Activated T-cell treated with anti-CD3 and anti-CD28 coated beads, Interleukin-2, amount 50 U/mL, for 4 hours (primary cell): ENCODE measurements around the gene WDR59. TPM values are rescaled to one million over a fixed set of nuclear protein-coding genes. Genes with fewer than 3 reads are reported as not detected.
"Not testable (repeated sequence)": the region's sequence is repeated elsewhere in the genome, so short reads cannot be mapped to it uniquely, and the experiment has no call there.

Experiments used
- ATAC-seq, 2 donors: fragments of 200-7000 bp; cut with Tn5 transposase; one replicate each; pipeline ENCODE4 v1.10.0; 2021
- DNase-seq: peaks from one replicate; pipeline ENCODE4 v3.0.0-alpha.2; 2020
- H3K27me3 Mint-ChIP-seq: one replicate; pipeline ENCODE4 v1.8.0; 2021; ENCODE audit warnings: low read depth, mixed read lengths
- H3K36me3 Mint-ChIP-seq: one replicate; pipeline ENCODE4 v1.8.0; 2022; ENCODE audit warnings: mixed read lengths; ENCODE audit not compliant: insufficient read depth
- H3K4me1 Mint-ChIP-seq: one replicate; pipeline ENCODE4 v1.8.0; 2021; ENCODE audit warnings: low read depth, mixed read lengths
- H3K4me3 Mint-ChIP-seq: one replicate; pipeline ENCODE4 v1.8.0; 2021; ENCODE audit warnings: mild to moderate bottlenecking, moderate library complexity, mixed read lengths
- H3K9me3 Mint-ChIP-seq: one replicate; pipeline ENCODE4 v1.8.0; 2021; ENCODE audit warnings: mixed read lengths
- total RNA-seq, 3 donors: library from RNA; stranded (reverse); gene quantifications; one replicate each; pipeline ENCODE4 v1.2.1, GENCODE V29; 2021

WDR59 gene
- total RNA-seq, 3 donors from 2014 or later = 49.3 to 61.8 (median 58.4) TPM

- H3K4me1 Mint-ChIP-seq = no peaks in the 10 kb centered on the region
- no peak overlapping the region for H3K4me3 Mint-ChIP-seq
- no peak for DNase-seq
- H3K27me3 Mint-ChIP-seq = no peaks in the 10 kb centered on the region
- H3K9me3 Mint-ChIP-seq = no peaks in the 10 kb centered on the region
- ATAC-seq = no peak
- H3K36me3 Mint-ChIP-seq = no peaks in the 10 kb centered on the region
These were observed 134.9 kb downstream of the WDR59 start for GRCh38 chr16:74850027-74850426.

DNA sequence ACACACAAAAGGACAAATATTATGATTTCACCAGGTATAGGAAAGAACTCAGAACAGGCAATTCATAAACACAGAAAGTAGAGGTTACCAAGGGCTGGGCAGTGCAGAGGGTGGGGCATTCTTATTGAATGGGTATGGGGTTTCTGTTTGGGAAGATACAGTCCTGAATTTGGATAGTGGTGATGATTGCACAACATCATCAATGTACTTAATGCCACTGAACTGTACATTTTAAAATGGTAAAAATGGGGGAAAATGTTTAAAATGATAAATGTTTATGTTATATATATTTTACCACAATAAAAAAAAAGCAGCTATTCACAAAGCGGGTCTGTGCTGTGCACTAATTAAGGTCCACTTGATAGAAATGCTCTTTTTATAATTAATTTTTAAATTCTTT, 137.7 kb downstream of the WDR59 start:
- DNase-seq (no peak), ATAC-seq (no peak)
- Mint-ChIP-seq H3K4me3 (no peak overlapping the region), H3K9me3 (no peaks in the 10 kb centered on the region), H3K27me3 (peaks cover 8% of the 10 kb centered on the region), H3K36me3 (no peaks in the 10 kb centered on the region), H3K4me1 (peaks cover 2% of the 10 kb centered on the region)

GRCh38 chr16:74846714-74847113, 138.2 kb downstream of the WDR59 start:
- ATAC-seq (no peak), DNase-seq (no peak)
- Mint-ChIP-seq H3K9me3 (no peaks in the 10 kb centered on the region), H3K36me3 (no peaks in the 10 kb centered on the region), H3K4me1 (peaks cover 2% of the 10 kb centered on the region), H3K4me3 (no peak overlapping the region), H3K27me3 (peaks cover 8% of the 10 kb centered on the region)

DNA sequence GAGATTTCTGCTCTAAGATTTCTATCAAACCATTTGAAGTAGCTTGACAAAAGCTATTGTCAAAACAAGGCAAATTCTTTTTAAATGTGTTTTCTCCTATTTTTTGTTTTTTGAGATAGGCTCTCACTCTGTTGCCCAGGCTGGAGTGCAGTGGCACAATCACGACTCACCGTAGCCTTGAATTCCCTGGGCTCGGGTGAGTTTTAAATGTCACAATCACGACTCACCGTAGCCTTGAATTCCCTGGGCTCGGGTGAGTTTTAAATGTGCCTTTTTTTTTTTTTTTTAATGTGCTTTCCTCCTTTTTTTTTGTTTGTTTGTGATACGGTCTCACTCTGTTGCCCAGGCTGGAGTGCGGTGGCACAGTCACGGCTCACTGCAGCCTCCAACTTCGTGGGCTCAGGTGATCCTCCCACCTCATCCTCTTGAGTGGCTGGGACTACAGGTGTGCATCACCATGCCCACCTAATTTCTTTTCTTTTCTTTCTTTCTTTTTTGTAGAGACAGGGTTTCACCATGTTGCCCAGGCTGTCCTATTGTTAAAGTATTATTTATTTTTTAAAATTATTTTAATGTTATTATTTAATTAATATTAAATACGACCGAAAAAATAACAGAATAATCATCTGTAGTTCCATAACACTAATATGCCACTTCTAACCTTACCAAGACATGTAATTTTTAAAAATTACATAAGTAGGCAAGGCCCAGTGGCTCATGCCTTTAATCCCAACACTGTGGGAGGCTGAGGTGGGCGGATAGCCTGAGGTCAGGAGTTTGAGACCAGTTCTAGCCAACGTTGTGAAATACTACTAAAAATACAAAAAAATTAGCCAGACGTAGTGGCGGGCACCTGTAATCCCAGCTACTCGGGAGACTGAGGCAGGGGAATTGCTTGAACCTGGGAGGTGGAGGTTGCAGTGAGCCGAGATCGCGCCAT, 140.6 kb downstream of the WDR59 start:
- peaks cover 2% of the 10 kb centered on the region for H3K4me1 Mint-ChIP-seq
- H3K4me3 Mint-ChIP-seq = no peak overlapping the region
- no peaks in the 10 kb centered on the region for H3K9me3 Mint-ChIP-seq
- ATAC-seq = no peak
- DNase-seq = no peak
- H3K36me3 Mint-ChIP-seq = no peaks in the 10 kb centered on the region
- peaks cover 8% of the 10 kb centered on the region for H3K27me3 Mint-ChIP-seq

DNA sequence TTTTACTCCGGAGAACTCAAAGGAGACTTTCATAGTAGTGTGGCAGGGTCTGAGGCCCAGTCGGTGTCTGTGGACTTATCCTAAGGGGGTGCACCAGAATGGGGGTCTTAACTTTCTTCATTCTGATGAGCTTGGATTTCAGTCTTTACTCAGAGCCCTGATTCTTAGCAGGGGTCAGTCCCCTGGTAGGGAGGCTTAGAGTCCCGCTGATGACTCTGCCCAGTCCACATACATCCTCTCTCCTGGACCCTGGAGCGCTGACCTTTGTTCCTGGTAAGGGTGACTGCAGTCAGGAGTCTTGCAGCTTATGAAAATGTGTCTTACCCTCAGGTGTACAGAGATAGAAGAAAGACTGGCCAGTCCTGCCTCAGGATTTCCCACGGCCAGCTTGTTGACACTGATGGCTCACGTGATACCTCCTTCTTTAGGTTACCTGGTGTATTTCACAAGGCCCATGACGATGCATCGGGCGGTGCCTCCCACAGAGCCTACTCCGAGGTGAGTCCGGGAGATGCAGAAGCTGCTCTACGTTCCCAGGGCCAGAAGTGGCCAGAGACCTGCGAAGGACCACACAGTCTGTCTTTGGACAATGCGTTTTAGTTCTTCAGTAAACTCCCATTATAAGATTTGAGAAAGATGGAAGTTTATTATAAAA, 141.4 kb downstream of the WDR59 start:
- not testable (repeated sequence) for H3K4me3 Mint-ChIP-seq, ATAC-seq, DNase-seq, H3K9me3 Mint-ChIP-seq, H3K4me1 Mint-ChIP-seq, H3K36me3 Mint-ChIP-seq, H3K27me3 Mint-ChIP-seq

DNA sequence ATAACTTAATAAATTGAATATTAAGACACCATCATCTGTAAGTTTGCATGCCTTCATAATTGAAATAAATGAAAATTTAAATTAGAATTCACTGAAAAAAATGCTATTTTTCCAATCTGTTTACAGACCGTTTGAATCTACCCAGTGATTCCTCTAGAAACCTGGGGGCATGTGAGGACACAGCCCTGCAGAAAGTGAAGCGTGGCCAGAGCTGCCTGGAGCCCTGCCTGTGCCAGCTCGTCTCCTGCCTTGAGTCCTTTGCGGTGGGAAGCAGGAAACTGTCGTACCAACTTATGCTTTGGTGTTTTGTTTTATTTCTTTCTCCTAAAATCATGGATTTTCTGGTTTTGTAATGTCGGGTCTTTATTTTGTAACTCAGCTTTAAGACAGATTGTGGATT, 142.5 kb downstream of the WDR59 start:
- no peak for DNase-seq
- Mint-ChIP-seq H3K9me3 (no peaks in the 10 kb centered on the region), H3K4me1 (peaks cover 2% of the 10 kb centered on the region), H3K27me3 (peaks cover 13% of the 10 kb centered on the region), H3K36me3 (no peaks in the 10 kb centered on the region), H3K4me3 (no peak overlapping the region)
- no peak for ATAC-seq

- Mint-ChIP-seq H3K4me3 (no peak overlapping the region), H3K4me1 (peaks cover 2% of the 10 kb centered on the region), H3K36me3 (no peaks in the 10 kb centered on the region), H3K9me3 (no peaks in the 10 kb centered on the region), H3K27me3 (peaks cover 13% of the 10 kb centered on the region)
- no peak for ATAC-seq
- DNase-seq = no peak
These were observed 143.0 kb downstream of the WDR59 start for GRCh38 chr16:74841904-74842303.

DNA sequence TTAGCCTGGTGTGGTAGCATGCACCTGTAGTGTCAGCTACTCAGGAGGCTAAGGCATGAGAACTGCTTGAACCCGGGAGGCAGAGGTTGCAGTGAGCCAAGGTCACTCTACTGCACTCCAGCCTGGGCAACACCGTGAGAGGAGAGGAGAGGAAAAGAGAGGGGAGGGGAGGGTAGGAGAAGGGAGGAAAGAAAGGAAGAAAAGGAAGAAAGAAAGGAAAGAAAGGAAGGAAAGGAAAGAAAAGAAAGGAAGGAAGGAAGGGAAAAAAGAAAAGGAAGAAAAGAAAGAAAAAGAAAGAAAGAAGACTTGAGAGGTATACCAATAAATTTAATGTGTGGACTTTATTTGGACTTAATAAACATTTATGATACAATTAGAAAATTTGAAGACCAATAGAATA, 143.5 kb downstream of the WDR59 start:
- no peaks in the 10 kb centered on the region for H3K9me3 Mint-ChIP-seq
- H3K4me3 Mint-ChIP-seq = no peak overlapping the region
- DNase-seq (no peak), ATAC-seq (no peak)
- H3K27me3 Mint-ChIP-seq = peaks cover 13% of the 10 kb centered on the region
- peaks cover 2% of the 10 kb centered on the region for H3K4me1 Mint-ChIP-seq
- no peaks in the 10 kb centered on the region for H3K36me3 Mint-ChIP-seq

GRCh38 chr16:74837056-74837455, 147.9 kb downstream of the WDR59 start:
- peaks cover 8% of the 10 kb centered on the region for H3K27me3 Mint-ChIP-seq
- no peak overlapping the region for H3K4me3 Mint-ChIP-seq
- ATAC-seq (no peak), DNase-seq (no peak)
- no peaks in the 10 kb centered on the region for H3K9me3 Mint-ChIP-seq
- H3K36me3 Mint-ChIP-seq = no peaks in the 10 kb centered on the region
- no peaks in the 10 kb centered on the region for H3K4me1 Mint-ChIP-seq

DNA sequence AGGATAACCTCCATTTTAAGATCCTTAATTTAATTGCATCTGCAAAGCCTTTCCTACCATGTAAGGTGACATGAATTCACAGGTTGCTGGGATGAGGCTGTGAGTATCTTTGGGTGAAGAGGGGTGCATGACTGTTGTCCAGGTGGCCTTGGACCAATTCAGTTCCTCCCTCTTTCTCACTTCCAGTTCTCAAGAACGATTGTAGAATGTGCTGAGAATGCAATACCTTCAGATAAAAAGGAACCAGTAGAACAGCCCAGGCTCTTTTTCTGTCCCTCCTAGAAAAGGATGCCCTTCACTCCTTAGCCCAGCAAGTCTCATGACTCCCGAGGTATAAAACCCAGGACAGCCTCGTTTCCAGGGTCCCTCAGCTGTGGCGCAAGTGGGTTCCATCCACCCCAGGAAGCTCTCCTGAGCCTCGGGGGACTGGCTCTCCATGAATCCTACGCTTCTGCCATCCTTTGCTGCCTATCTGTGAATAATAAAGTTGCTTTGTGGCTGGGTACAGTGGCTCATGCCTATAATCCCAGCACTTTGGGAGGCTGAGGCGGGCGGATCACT, 148.7 kb downstream of the WDR59 start:
- H3K9me3 Mint-ChIP-seq = no peaks in the 10 kb centered on the region
- peaks cover 8% of the 10 kb centered on the region for H3K27me3 Mint-ChIP-seq
- H3K4me1 Mint-ChIP-seq = no peaks in the 10 kb centered on the region
- no peaks in the 10 kb centered on the region for H3K36me3 Mint-ChIP-seq
- no peak for ATAC-seq
- H3K4me3 Mint-ChIP-seq = no peak overlapping the region
- no peak for DNase-seq

GRCh38 chr16:74832228-74832627, 152.7 kb downstream of the WDR59 start:
- peaks cover 4% of the 10 kb centered on the region for H3K27me3 Mint-ChIP-seq
- DNase-seq (no peak), ATAC-seq (no peak)
- H3K4me1 Mint-ChIP-seq = no peaks in the 10 kb centered on the region
- H3K4me3 Mint-ChIP-seq = no peak overlapping the region
- H3K36me3 Mint-ChIP-seq = no peaks in the 10 kb centered on the region
- peaks cover 15% of the 10 kb centered on the region for H3K9me3 Mint-ChIP-seq

DNA sequence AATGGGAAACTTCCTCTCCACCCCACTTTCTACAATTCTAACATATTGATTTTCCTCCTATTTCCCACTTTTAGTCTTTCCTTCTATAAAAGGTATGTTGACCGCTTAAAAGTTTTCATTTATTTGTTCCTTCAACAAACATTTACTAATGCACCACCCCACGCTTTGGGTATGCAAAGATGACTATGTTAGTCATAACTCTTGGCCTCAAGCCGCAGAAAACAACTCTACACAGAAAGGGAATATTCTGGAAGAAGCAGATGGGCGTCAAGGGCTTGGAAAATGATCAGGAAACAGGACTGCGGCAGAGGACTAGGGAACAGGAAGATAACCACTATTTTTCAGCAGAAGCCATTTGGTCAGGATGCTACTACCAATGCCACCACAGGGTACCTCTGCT, 153.5 kb downstream of the WDR59 start:
- ATAC-seq (no peak), DNase-seq (no peak)
- no peaks in the 10 kb centered on the region for H3K4me1 Mint-ChIP-seq
- H3K36me3 Mint-ChIP-seq = no peaks in the 10 kb centered on the region
- H3K4me3 Mint-ChIP-seq = no peak overlapping the region
- H3K27me3 Mint-ChIP-seq = peaks cover 4% of the 10 kb centered on the region
- peaks cover 15% of the 10 kb centered on the region for H3K9me3 Mint-ChIP-seq

GRCh38 chr16:74830648-74831047, 154.3 kb downstream of the WDR59 start:
- peaks cover 6% of the 10 kb centered on the region for H3K27me3 Mint-ChIP-seq
- H3K9me3 Mint-ChIP-seq = peaks cover 15% of the 10 kb centered on the region
- DNase-seq = no peak
- no peaks in the 10 kb centered on the region for H3K4me1 Mint-ChIP-seq
- H3K4me3 Mint-ChIP-seq = no peak overlapping the region
- ATAC-seq = no peak
- no peaks in the 10 kb centered on the region for H3K36me3 Mint-ChIP-seq

- DNase-seq = no peak
- Mint-ChIP-seq H3K36me3 (no peaks in the 10 kb centered on the region), H3K9me3 (peaks cover 15% of the 10 kb centered on the region), H3K4me1 (no peaks in the 10 kb centered on the region), H3K4me3 (no peak overlapping the region), H3K27me3 (peaks cover 4% of the 10 kb centered on the region)
- ATAC-seq = no peak
These were observed 155.3 kb downstream of the WDR59 start for GRCh38 chr16:74829637-74830036.

DNA sequence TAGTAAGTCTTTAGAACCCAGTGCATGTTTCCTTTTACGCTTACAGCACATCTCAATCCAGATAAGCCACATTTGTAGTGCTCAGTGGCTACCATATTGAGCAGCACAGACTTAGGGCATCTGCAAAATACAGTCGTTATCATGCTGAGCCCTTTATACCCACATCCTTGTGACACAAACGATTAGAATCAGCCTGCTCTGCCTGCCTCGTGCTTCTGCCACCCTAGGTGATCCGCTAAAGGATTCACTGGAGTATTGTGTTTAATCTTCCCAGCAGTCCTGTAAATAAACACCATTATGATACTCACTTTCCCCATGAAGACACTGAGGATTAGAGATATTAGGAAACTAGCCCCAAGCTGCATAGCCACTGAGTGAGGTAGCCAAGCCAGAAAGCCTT, 159.0 kb downstream of the WDR59 start:
- H3K4me3 Mint-ChIP-seq = no peak overlapping the region
- ATAC-seq (no peak), DNase-seq (no peak)
- peaks cover 15% of the 10 kb centered on the region for H3K9me3 Mint-ChIP-seq
- no peaks in the 10 kb centered on the region for H3K4me1 Mint-ChIP-seq
- peaks cover 15% of the 10 kb centered on the region for H3K27me3 Mint-ChIP-seq
- H3K36me3 Mint-ChIP-seq = no peaks in the 10 kb centered on the region
